ENCODE data around the gene PLPPR1. TPM values are rescaled to one million over a fixed set of nuclear protein-coding genes. Genes with fewer than 3 reads are reported as not detected.

The PLPPR1 gene
- total RNA-seq: not detected in 2 replicates

DNA sequence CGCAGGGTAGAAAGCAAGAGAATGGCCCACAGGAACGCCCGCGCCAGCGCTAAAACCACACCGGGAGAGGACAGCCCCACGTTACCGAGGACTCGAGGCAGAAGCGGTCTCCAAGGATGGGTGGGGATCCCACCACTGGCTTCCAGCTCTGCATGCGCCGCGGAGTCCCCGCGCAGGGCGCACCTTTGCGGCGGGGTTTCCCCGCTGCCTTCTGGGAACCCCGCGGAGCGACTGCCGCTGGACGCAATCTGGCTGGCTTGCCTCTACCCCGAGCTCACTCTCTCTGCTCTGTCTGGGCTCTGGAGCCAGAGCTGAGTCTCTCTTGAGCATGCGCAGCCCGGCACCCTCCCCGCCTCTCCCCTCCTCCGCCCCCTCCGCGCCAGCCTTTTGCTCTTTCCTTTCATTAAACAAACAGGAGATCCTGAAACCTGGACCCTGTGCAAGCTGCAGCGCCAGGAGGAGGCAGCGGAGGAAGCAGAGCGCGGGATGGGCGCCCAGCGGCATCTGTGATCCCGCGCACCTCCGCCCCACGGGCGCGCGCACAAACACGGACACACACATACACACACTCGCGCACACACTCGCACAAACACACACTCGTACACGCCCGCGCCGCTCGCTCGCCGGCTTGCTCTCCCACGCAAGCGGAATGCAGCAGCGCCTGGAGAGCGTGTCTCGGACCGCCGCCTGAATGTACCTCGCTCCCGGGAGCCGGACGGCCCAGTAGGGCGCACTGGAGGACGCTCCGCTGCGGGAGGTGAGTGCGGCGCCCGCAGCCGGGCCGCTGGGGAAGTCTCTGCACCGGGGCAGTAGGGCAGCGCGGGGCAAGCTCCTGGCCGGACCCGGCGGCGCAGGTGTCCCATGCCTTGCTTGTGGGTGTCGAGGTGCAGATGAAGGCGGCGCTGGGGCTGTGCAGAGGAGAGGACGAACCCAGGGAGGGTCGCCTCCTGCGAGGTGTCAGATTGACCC lies at the start of gene PLPPR1:
Gene PLPPR1 (plus strand): TSS at position 382 of the 969 bp plus-strand sequence.

Small RNA genes lying within 50 kb of the gene (small RNA-seq; reads per million reads assigned to genes)
- not detected for gene RF00322
